ENCODE data around the gene CDKN1A. TPM values are rescaled to one million over a fixed set of nuclear protein-coding genes. Genes with fewer than 3 reads are reported as not detected.
"Not testable (repeated sequence)": the region's sequence is repeated elsewhere in the genome, so short reads cannot be mapped to it uniquely, and the experiment has no call there.

Gene CDKN1A
- total RNA-seq, 4 donors from 2014 or later = 41.0 to 64.5 (median 61.8) TPM

DNA sequence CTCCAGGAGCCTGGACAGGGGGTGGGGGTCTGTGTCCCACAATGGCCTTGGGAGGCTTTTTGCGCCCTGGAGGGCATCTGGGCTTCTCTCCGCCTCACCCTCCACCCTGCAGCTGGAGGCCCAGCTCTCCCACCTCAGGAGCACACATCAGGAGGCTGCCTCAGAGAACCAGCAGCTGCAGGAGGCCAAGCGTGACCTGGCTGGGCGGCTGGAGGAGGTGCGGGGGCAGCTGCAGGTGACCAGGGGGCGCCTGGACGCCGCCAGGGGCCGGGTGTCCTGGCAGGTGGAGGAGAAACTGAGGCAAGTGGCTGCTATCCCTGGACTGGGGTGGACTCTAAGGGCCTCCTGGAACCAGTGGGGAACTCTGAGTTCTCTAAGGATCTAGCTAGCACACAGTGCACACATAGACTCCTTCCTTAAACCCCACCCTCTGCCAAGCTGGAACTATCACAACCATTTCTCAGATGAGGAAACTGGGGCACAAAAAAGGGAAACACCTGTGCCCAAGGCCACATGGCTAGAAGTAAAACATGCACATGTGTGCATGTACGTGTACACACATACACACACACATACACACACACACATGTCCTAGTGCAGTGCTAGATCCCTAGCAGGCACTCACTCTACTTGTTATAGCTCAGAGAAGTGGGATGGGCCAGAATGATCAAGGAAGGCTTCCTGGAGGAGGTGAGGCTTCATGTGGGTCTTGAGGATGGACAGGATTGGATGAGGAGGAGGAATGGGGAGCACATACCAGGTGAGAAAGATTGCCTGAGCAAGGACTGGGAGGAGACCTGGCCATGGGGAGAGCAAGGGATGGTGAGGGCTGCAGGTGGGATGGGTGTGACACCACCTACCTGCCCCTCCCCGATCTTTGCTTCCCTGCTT is 42.0 kb downstream of the CDKN1A start:
- no peak for TF ChIP-seq POLR2A (IDR thresholded peaks at IDR 0.05)
- no peak for TF ChIP-seq CTCF (IDR thresholded peaks at IDR 0.05)
- 83 to 86% methylated on average over 9 to 11 of the region's 11 CpGs for WGBS, 2 donors
- Histone ChIP-seq H3K27me3 (no peaks in the 10 kb centered on the region), H3K27ac (no peak overlapping the region), H3K36me3 (no peaks in the 10 kb centered on the region), H3K4me3 (replicated peaks in 1 of 3) (no peak overlapping the region), H3K4me1 (no peaks in the 10 kb centered on the region), H3K9me3 (no peaks in the 10 kb centered on the region)
- intact Hi-C loops (cut with DNase I) = loop anchor here (5.0 to 10.0 kb wide), 2 partner anchors 37 to 96 kb away; no protein-coding TSS in a partner anchor
- no peak for DNase-seq

DNA sequence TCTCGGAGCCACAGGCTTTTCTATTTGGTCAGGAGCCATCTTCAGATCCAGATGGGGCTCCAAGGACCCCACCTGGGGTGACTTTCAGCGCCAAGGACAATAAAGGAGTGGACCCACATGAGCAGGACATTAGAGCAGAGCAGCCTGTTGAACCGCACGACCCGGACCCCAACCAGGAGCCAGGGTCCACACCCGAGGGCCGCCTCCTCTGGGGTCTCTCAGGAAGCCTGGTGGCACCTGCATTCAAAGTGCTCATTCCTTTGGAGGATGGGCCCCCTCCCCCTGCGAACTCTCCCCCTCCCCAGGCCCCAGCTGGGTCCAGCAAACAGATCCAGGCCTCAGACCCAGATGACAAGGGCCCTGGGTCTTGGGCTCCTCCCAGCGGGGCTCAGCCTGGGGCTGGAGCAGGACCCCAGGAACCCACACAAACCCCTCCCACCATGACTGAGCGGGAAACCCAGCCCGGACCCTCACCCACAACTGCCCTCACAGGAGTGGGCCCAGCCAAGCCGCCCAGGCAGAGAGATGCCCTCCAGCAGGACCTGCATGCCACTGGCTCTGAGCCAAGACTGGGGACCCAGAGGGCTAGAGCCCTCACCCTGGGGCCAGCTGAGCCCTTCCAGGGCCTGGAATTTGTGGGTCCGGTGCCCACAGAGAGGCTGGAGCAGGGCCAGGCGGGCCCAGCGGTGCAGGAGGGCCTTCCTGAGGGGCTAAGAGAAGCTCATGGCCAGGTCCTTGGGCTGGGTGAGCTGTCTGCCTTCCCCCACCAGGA is 43.0 kb downstream of the CDKN1A start:
- DNase-seq = peak; percentile 10 to 19
- no peaks in the 10 kb centered on the region for H3K36me3 ChIP-seq
- no peak overlapping the region for H3K4me3 ChIP-seq (replicated peaks in 1 of 3)
- WGBS, 2 donors = 67 to 76% methylated on average over 3 to 9 of the region's 15 CpGs
- H3K27ac ChIP-seq = no peak overlapping the region
- H3K4me1 ChIP-seq = no peaks in the 10 kb centered on the region
- intact Hi-C loops (cut with DNase I) = loop anchor here (5.0 to 10.0 kb wide), 2 partner anchors 36 to 97 kb away; no protein-coding TSS in a partner anchor
- no peaks in the 10 kb centered on the region for H3K9me3 ChIP-seq
- TF ChIP-seq CTCF (IDR thresholded peaks at IDR 0.05) = no peak
- H3K27me3 ChIP-seq = no peaks in the 10 kb centered on the region

- no peak overlapping the region for H3K27ac ChIP-seq
- intact Hi-C loops (cut with DNase I) = loop anchor here (5.0 to 10.0 kb wide), 2 partner anchors 35 to 98 kb away; no protein-coding TSS in a partner anchor
- no peaks in the 10 kb centered on the region for H3K9me3 ChIP-seq
- DNase-seq = no peak
- H3K4me3 ChIP-seq (replicated peaks in 1 of 3) = no peak overlapping the region
- TF ChIP-seq CTCF (IDR thresholded peaks at IDR 0.05) (no peak), POLR2A (IDR thresholded peaks at IDR 0.05) (no peak)
- no peaks in the 10 kb centered on the region for H3K36me3 ChIP-seq
- H3K27me3 ChIP-seq = no peaks in the 10 kb centered on the region
- no peaks in the 10 kb centered on the region for H3K4me1 ChIP-seq
- WGBS, 2 donors = 92 to 96% methylated on average over 10 of the region's 10 CpGs
Measured at GRCh38 chr6:36722365-36722764, 43.9 kb downstream of the CDKN1A start.

DNA sequence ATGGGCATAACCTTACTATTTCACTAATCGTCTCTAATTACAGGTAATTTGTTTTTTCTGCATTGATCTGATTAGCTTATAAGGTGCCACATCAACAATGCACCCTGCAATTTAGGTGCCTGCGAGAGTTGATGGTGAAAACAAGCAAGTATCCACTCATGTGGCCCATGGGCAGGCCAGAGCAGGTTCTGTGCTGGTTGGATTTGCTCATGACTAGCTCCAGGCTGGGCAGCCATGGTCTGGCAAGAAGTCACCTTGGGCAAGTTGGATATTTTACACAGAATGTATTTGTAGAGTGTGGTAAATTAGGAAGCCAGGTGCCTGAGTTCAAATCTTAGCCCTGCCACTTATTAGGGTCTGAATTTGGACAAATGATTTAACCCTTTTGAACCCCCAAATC is 44.4 kb downstream of the CDKN1A start:
- no peaks in the 10 kb centered on the region for H3K27me3 ChIP-seq
- no peaks in the 10 kb centered on the region for H3K36me3 ChIP-seq
- DNase-seq = no peak
- no peaks in the 10 kb centered on the region for H3K9me3 ChIP-seq
- no peak for TF ChIP-seq POLR2A (IDR thresholded peaks at IDR 0.05)
- no peak for TF ChIP-seq CTCF (IDR thresholded peaks at IDR 0.05)
- 95% methylated on average over 2 of the region's 2 CpGs for WGBS, 2 donors
- intact Hi-C loops (cut with DNase I) = loop anchor here (5.0 to 10.0 kb wide), 2 partner anchors 34 to 98 kb away; no protein-coding TSS in a partner anchor
- H3K4me1 ChIP-seq = no peaks in the 10 kb centered on the region
- H3K4me3 ChIP-seq (replicated peaks in 1 of 3) = no peak overlapping the region
- H3K27ac ChIP-seq = no peak overlapping the region

GRCh38 chr6:36723992-36724391 is 45.5 kb downstream of the CDKN1A start:
- H3K4me3 ChIP-seq (replicated peaks in 1 of 3); H3K9me3 ChIP-seq; DNase-seq; H3K4me1 ChIP-seq; H3K36me3 ChIP-seq; H3K27me3 ChIP-seq; H3K27ac ChIP-seq: not testable (repeated sequence)
- intact Hi-C loops (cut with DNase I) = loop anchor here (5.0 to 10.0 kb wide), 2 partner anchors 33 to 99 kb away; no protein-coding TSS in a partner anchor
- WGBS, 2 donors = 90 to 94% methylated on average over 4 of the region's 4 CpGs
